ENCODE results near the gene NTM. TPM values are rescaled to one million over a fixed set of nuclear protein-coding genes. Genes with fewer than 3 reads are reported as not detected.

NTM gene
- total and polyA plus RNA-seq, 2 experiments from 2014 or later, result 1.1 to 1.7 TPM

GRCh38 chr11:131770801-131771200 is 400.4 kb downstream of the NTM start:
- Histone ChIP-seq H3K4me1 (ENCODE audit: low read depth) (no peaks in the 10 kb centered on the region), H3K27me3 (peaks cover 4% of the 10 kb centered on the region), H3K27ac (no peak overlapping the region), H3K4me3 (no peak overlapping the region), H3K9me3 (ENCODE audit: low read depth) (no peaks in the 10 kb centered on the region), H3K36me3 (no peaks in the 10 kb centered on the region)
- no peak for TF ChIP-seq CTCF (IDR thresholded peaks at IDR 0.05; ENCODE audit: low read depth, low read length)
- DNase-seq (ENCODE audit: low read depth in 1 of 2, low spot score in 1 of 2), result no peak

- Histone ChIP-seq H3K27me3 (peaks cover 4% of the 10 kb centered on the region), H3K27ac (no peak overlapping the region)
Measured at GRCh38 chr11:131771471-131771870, 401.1 kb downstream of the NTM start.

GRCh38 chr11:131773626-131774025 is 403.2 kb downstream of the NTM start:
- no peaks in the 10 kb centered on the region for H3K4me1 ChIP-seq (ENCODE audit: low read depth)
- H3K9me3 ChIP-seq (ENCODE audit: low read depth), result no peaks in the 10 kb centered on the region
- H3K36me3 ChIP-seq, result no peaks in the 10 kb centered on the region
- no peak for TF ChIP-seq CTCF (IDR thresholded peaks at IDR 0.05; ENCODE audit: low read depth, low read length)
- H3K27ac ChIP-seq, result no peak overlapping the region
- DNase-seq (ENCODE audit: low read depth in 1 of 2, low spot score in 1 of 2), result peak in 1 of 2 donors; percentile 21
- H3K4me3 ChIP-seq, result no peak overlapping the region
- peaks cover 4% of the 10 kb centered on the region for H3K27me3 ChIP-seq

More at GRCh38 chr11:131771471-131771870, 401.1 kb downstream of the NTM start:
- no peaks in the 10 kb centered on the region for H3K4me1 ChIP-seq (ENCODE audit: low read depth)
- DNase-seq (ENCODE audit: low read depth in 1 of 2, low spot score in 1 of 2), result no peak
- no peaks in the 10 kb centered on the region for H3K9me3 ChIP-seq (ENCODE audit: low read depth)
- H3K36me3 ChIP-seq, result no peaks in the 10 kb centered on the region
- TF ChIP-seq CTCF (IDR thresholded peaks at IDR 0.05; ENCODE audit: low read depth, low read length), result no peak
- H3K4me3 ChIP-seq, result no peak overlapping the region

- Histone ChIP-seq H3K27ac (no peak overlapping the region), H3K9me3 (ENCODE audit: low read depth) (no peaks in the 10 kb centered on the region), H3K36me3 (no peaks in the 10 kb centered on the region), H3K4me3 (no peak overlapping the region), H3K4me1 (ENCODE audit: low read depth) (no peaks in the 10 kb centered on the region), H3K27me3 (peaks cover 18% of the 10 kb centered on the region)
- no peak for TF ChIP-seq CTCF (IDR thresholded peaks at IDR 0.05; ENCODE audit: low read depth, low read length)
- no peak for DNase-seq (ENCODE audit: low read depth in 1 of 2, low spot score in 1 of 2)
Measured at GRCh38 chr11:131776211-131776610, 405.8 kb downstream of the NTM start.

GRCh38 chr11:131785801-131786200 is 415.4 kb downstream of the NTM start:
- no peaks in the 10 kb centered on the region for H3K4me1 ChIP-seq (ENCODE audit: low read depth)

More at GRCh38 chr11:131785801-131786200, 415.4 kb downstream of the NTM start:
- DNase-seq (ENCODE audit: low read depth in 1 of 2, low spot score in 1 of 2), result no peak
- H3K4me3 ChIP-seq, result no peak overlapping the region
- no peak overlapping the region for H3K27ac ChIP-seq
- no peaks in the 10 kb centered on the region for H3K9me3 ChIP-seq (ENCODE audit: low read depth)
- H3K36me3 ChIP-seq, result no peaks in the 10 kb centered on the region
- no peak for TF ChIP-seq CTCF (IDR thresholded peaks at IDR 0.05; ENCODE audit: low read depth, low read length)
- H3K27me3 ChIP-seq, result peaks cover under 1% of the 10 kb centered on the region
